ENCODE data around the gene PAXX.

Gene PAXX

DNA sequence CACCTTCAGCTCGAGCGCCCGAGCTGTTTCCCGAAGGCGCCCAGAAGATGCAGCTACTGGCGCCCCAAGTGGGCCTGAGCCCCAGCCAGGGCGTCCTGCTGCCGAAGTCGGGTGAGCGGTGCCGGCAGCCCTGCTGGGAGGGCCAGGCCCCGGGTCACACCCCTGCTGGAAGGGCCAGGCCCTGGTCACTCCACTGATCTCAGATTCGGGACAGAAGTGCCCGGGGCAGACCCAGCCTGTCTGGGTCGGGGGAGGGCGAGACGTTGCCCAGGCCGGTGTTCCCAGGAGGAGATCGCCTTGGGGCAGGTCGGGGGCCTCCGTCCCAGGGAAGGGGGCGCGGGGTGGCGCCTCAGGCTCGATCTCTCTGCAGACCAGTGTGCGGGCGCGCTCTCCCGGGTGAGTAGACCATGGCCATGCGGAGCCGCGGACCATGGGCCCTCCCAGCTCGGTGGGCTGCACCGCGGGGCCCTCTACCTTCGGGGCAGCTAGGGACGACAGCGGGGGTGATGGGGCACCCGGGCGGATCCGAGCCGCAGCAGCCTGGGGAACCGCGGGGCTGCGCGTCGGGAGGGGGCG lies 7.1 kb upstream of the PAXX start:
- Histone ChIP-seq H3K9me3 (ENCODE audit: insufficient read depth, low read length) (no peaks in the 10 kb centered on the region), H3K4me2 (ENCODE audit: low read depth, low read length, poor library complexity, severe bottlenecking) (no peak overlapping the region), H3K36me3 (ENCODE audit: low read length) (no peaks in the 10 kb centered on the region), H3K9me2 (replicated peaks; ENCODE audit: insufficient read depth, low read length) (no peaks in the 10 kb centered on the region), H4K20me1 (ENCODE audit: low read depth, low read length) (no peaks in the 10 kb centered on the region), H3K9ac (ENCODE audit: low read length) (no peak overlapping the region), H3K79me2 (ENCODE audit: insufficient read depth, low read length) (no peaks in the 10 kb centered on the region), H3K27ac (ENCODE audit: low read depth, low read length) (no peak overlapping the region), H3K4me3 (ENCODE audit: insufficient read depth, low read length, poor library complexity, severe bottlenecking) (no peak overlapping the region), H2AFZ (ENCODE audit: low read depth, low read length, severe bottlenecking) (no peak overlapping the region), H3K27me3 (ENCODE audit: low read length) (no peaks in the 10 kb centered on the region), H3F3A (ENCODE audit: insufficient read depth) (no peaks in the 10 kb centered on the region)
- TF ChIP-seq, protein P1, sequence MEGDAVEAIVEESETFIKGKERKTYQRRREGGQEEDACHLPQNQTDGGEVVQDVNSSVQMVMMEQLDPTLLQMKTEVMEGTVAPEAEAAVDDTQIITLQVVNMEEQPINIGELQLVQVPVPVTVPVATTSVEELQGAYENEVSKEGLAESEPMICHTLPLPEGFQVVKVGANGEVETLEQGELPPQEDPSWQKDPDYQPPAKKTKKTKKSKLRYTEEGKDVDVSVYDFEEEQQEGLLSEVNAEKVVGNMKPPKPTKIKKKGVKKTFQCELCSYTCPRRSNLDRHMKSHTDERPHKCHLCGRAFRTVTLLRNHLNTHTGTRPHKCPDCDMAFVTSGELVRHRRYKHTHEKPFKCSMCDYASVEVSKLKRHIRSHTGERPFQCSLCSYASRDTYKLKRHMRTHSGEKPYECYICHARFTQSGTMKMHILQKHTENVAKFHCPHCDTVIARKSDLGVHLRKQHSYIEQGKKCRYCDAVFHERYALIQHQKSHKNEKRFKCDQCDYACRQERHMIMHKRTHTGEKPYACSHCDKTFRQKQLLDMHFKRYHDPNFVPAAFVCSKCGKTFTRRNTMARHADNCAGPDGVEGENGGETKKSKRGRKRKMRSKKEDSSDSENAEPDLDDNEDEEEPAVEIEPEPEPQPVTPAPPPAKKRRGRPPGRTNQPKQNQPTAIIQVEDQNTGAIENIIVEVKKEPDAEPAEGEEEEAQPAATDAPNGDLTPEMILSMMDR (IDR thresholded peaks at IDR 0.05; ENCODE audit: insufficient read depth, low read length, poor library complexity, severe bottlenecking), result no peak
- TF ChIP-seq EZH2phosphoT487 (conservative IDR thresholded peaks at IDR 0.05; ENCODE audit: low read length), result no peak

DNA sequence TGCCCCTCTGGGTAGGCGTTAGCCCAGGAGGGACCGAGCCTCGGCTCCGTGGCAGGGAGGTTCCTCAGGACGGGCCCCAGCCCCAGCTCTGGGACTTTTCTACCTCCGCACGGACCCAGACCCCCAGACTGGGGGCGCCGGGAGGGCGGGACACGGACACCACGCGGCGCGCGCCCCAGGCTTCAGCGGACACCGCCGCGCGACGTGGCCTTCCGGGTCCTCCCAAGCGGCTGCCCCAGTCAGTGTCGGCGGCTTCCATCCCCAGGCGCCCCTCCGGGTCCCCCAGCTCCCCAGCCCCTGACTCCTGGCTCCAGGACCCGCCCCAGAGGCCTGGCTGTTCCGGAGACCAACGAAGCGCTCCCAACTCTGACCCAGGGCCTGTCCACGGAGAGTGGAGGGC lies 6.4 kb upstream of the PAXX start:
- no peak overlapping the region for H3K27ac ChIP-seq (ENCODE audit: low read depth, low read length)
- no peaks in the 10 kb centered on the region for H3F3A ChIP-seq (ENCODE audit: insufficient read depth)
- TF ChIP-seq, protein P1 (IDR thresholded peaks at IDR 0.05; ENCODE audit: insufficient read depth, low read length, poor library complexity, severe bottlenecking), result no peak
- no peak for TF ChIP-seq EZH2phosphoT487 (conservative IDR thresholded peaks at IDR 0.05; ENCODE audit: low read length)
- no peaks in the 10 kb centered on the region for H3K79me2 ChIP-seq (ENCODE audit: insufficient read depth, low read length)
- no peak overlapping the region for H2AFZ ChIP-seq (ENCODE audit: low read depth, low read length, severe bottlenecking)
- no peaks in the 10 kb centered on the region for H3K9me2 ChIP-seq (replicated peaks; ENCODE audit: insufficient read depth, low read length)
- H3K36me3 ChIP-seq (ENCODE audit: low read length), result no peaks in the 10 kb centered on the region
- H3K4me2 ChIP-seq (ENCODE audit: low read depth, low read length, poor library complexity, severe bottlenecking), result no peak overlapping the region
- H4K20me1 ChIP-seq (ENCODE audit: low read depth, low read length), result no peaks in the 10 kb centered on the region
- H3K9me3 ChIP-seq (ENCODE audit: insufficient read depth, low read length), result no peaks in the 10 kb centered on the region
- no peak overlapping the region for H3K9ac ChIP-seq (ENCODE audit: low read length)
- H3K27me3 ChIP-seq (ENCODE audit: low read length), result no peaks in the 10 kb centered on the region
- H3K4me3 ChIP-seq (ENCODE audit: insufficient read depth, low read length, poor library complexity, severe bottlenecking), result no peak overlapping the region

DNA sequence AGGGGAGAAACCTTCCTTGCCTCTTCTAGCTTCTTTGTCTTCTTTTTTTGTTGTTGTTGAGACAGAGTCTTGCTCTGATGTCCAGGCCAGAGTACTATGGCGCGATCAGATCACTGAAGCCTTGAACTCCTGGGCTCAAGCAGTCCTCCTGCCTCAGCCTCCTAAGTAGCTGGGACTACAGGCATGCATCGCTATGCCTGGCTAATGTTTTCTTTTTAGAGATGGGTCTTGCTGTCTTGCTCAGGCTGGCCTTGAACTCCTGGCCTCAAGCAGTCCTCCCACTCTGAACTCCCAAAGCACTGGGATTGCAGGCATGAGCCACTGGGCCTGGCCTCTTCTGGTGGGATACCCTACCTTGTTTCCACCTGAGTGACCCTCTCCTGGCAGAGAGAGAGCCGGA lies 3.4 kb upstream of the PAXX start:
- H3K4me3 ChIP-seq (ENCODE audit: insufficient read depth, low read length, poor library complexity, severe bottlenecking), result no peak overlapping the region
- H3K79me2 ChIP-seq (ENCODE audit: insufficient read depth, low read length), result no peaks in the 10 kb centered on the region
- no peak overlapping the region for H3K9ac ChIP-seq (ENCODE audit: low read length)
- no peaks in the 10 kb centered on the region for H3K9me2 ChIP-seq (replicated peaks; ENCODE audit: insufficient read depth, low read length)
- H4K20me1 ChIP-seq (ENCODE audit: low read depth, low read length), result no peaks in the 10 kb centered on the region
- H3K9me3 ChIP-seq (ENCODE audit: insufficient read depth, low read length), result no peaks in the 10 kb centered on the region
- no peaks in the 10 kb centered on the region for H3K27me3 ChIP-seq (ENCODE audit: low read length)
- H2AFZ ChIP-seq (ENCODE audit: low read depth, low read length, severe bottlenecking), result no peak overlapping the region
- no peaks in the 10 kb centered on the region for H3F3A ChIP-seq (ENCODE audit: insufficient read depth)
- no peaks in the 10 kb centered on the region for H3K36me3 ChIP-seq (ENCODE audit: low read length)
- no peak overlapping the region for H3K27ac ChIP-seq (ENCODE audit: low read depth, low read length)
- no peak overlapping the region for H3K4me2 ChIP-seq (ENCODE audit: low read depth, low read length, poor library complexity, severe bottlenecking)
- TF ChIP-seq, protein P1 (IDR thresholded peaks at IDR 0.05; ENCODE audit: insufficient read depth, low read length, poor library complexity, severe bottlenecking), result no peak
- no peak for TF ChIP-seq EZH2phosphoT487 (conservative IDR thresholded peaks at IDR 0.05; ENCODE audit: low read length)
